OCI-LY7 (cell line): ENCODE measurements around the gene ANXA3. TPM values are rescaled to one million over a fixed set of nuclear protein-coding genes. Genes with fewer than 3 reads are reported as not detected.

ENCODE experiments used
- BruUV-seq: library from RNA; stranded (reverse); fragments of 400-500 nt; replicated peaks from 2 replicates; lab custom pipeline; 2021; lab: Mats Ljungman, UMichigan
- CTCF ChIA-PET: fragments of 300-600 bp; sonication (Branson Sonifier 250); formaldehyde crosslinking; loops from one replicate; lab custom pipeline; 2022; ENCODE audit warnings: antibody characterized with exemption; ENCODE audit not compliant: unreplicated experiment; lab: Charles Lee
- POLR2A ChIA-PET: fragments of 300-600 bp; sonication (Branson Sonifier 250); formaldehyde crosslinking; loops from one replicate; lab custom pipeline; 2022; ENCODE audit warnings: antibody characterized with exemption; lab: Charles Lee
- DNase-seq: peaks from one replicate; pipeline ENCODE4 v3.0.0-alpha.2; 2015; ENCODE audit warnings: low spot score
- H2AFZ ChIP-seq: fragments of 200-600 bp; sonication (generic), shearing (Covaris generic); 2 replicates; pipeline ENCODE4 v1.6.1; 2014; ENCODE audit warnings: mild to moderate bottlenecking, antibody characterized with exemption, low read length, moderate library complexity
- H3K27ac ChIP-seq: fragments of 200-600 bp; sonication (generic); 2 replicates; pipeline ENCODE4 v1.5.1; 2014; ENCODE audit warnings: mixed run types, low read depth, mild to moderate bottlenecking, moderate library complexity, low read length, inconsistent platforms; ENCODE audit not compliant: poor library complexity, severe bottlenecking
- H3K36me3 ChIP-seq: fragments of 200-600 bp; sonication (generic); 2 replicates; pipeline ENCODE4 v1.6.1; 2014; ENCODE audit warnings: mild to moderate bottlenecking, antibody characterized with exemption, low read length, moderate library complexity, mixed read lengths; ENCODE audit not compliant: insufficient read depth
- H3K4me1 ChIP-seq: fragments of 200-600 bp; sonication (generic); 2 replicates; pipeline ENCODE4 v1.5.1; 2014; ENCODE audit warnings: mild to moderate bottlenecking, low read length; ENCODE audit not compliant: insufficient read depth, poor library complexity, severe bottlenecking
- H3K4me2 ChIP-seq: fragments of 200-600 bp; sonication (generic); 2 replicates; pipeline ENCODE4 v1.6.1; 2014; ENCODE audit warnings: mild to moderate bottlenecking, low read length
- H3K4me3 ChIP-seq: fragments of 200-600 bp; sonication (generic); 2 replicates; pipeline ENCODE4 v1.5.1; 2014; ENCODE audit warnings: mild to moderate bottlenecking, low read depth, low read length; ENCODE audit not compliant: poor library complexity, severe bottlenecking
- H3K79me2 ChIP-seq: fragments of 200-600 bp; sonication (generic); 2 replicates; pipeline ENCODE4 v1.6.1; 2016; ENCODE audit warnings: low read depth, mild to moderate bottlenecking, low read length, moderate library complexity, mixed read lengths; ENCODE audit not compliant: insufficient read depth
- H3K9me2 ChIP-seq: fragments of 200-600 bp; sonication (generic); 2 replicates; pipeline ENCODE4 v1.6.1; 2016; ENCODE audit warnings: mild to moderate bottlenecking, low read length, mixed read lengths; ENCODE audit not compliant: insufficient read depth
- H3K9me3 ChIP-seq: fragments of 200-600 bp; sonication (generic); 2 replicates; pipeline ENCODE4 v1.6.1; 2014; ENCODE audit warnings: mild to moderate bottlenecking, mixed run types, low read length, mixed read lengths
- H4K20me1 ChIP-seq: fragments of 200-600 bp; sonication (generic); 2 replicates; pipeline ENCODE4 v1.6.1; 2014; ENCODE audit warnings: mild to moderate bottlenecking, antibody characterized with exemption, low read length, moderate library complexity, mixed read lengths; ENCODE audit not compliant: insufficient read depth
- EZH2phosphoT487 ChIP-seq: fragments of 200-600 bp; sonication (generic); IDR thresholded peaks from 2 replicates; pipeline ENCODE4 v1.6.1; 2018; ENCODE audit warnings: low read depth, borderline replicate concordance, mild to moderate bottlenecking, mixed run types, antibody characterized with exemption, low read length, moderate library complexity, mixed read lengths
- intact Hi-C: fragments of 100-400 bp; cut with micrococcal nuclease; formaldehyde crosslinking; loops from one replicate; pipeline ENCODE4 v1.10.0; 2022; ENCODE audit not compliant: unreplicated experiment
- total RNA-seq, 2 experiments: library from RNA; depleted of rRNA in 1 of 2; stranded (reverse); fragments of >200 nt in 1 of 2; shearing (Covaris generic) in 1 of 2; gene quantifications; 2 replicates each; pipeline ENCODE4 v1.2.3, GENCODE V29; 2014 to 2022
- TF ChIP-seq, protein P1 (sequence below): fragments of 200-600 bp; sonication (generic); conservative IDR thresholded peaks from 2 replicates; pipeline ENCODE4 v1.5.1; 2014; ENCODE audit warnings: mild to moderate bottlenecking, antibody characterized with exemption, low read length, moderate library complexity, mixed read lengths

Gene ANXA3
- total RNA-seq, 2 experiments from 2014 or later = not detected

DNA sequence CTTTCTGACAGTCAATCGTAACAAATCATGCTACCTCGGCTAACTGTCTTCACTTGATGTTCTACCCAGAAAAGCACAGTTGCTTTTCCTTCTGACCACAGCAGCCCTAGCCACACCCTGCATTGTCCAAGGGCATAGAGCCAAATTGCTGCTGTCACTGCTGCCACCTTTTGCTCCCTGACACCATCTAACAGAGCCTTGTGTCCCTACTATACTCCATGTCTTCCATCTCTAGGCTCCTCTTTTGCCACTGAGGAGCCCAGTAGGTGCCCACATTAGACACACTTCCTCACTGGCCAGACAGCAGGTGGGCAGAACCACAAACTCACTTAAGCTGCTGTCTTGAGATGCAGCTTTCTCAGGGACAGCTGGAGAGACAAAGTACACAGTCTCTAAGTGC lies 91.4 kb downstream of the ANXA3 start:
- H3K36me3 ChIP-seq = no peaks in the 10 kb centered on the region
- H3K9me2 ChIP-seq = no peaks in the 10 kb centered on the region
- no peaks in the 10 kb centered on the region for H3K79me2 ChIP-seq
- ChIA-PET POLR2A (interaction anchor here (0.6 to 1.9 kb wide), 7 partner anchors 8 to 137 kb away, joined by 3 to 5 read pairs (median 3); no protein-coding TSS in a partner anchor), CTCF (no interaction called here)
- intact Hi-C loops = no loop called here
- no peak overlapping the region for H3K4me3 ChIP-seq
- no peak overlapping the region; the same call in 1 of the 2 replicates for H2AFZ ChIP-seq
- no TSS peak for BruUV-seq
- DNase-seq = no peak
- no peaks in the 10 kb centered on the region for H4K20me1 ChIP-seq
- TF ChIP-seq, protein P1, sequence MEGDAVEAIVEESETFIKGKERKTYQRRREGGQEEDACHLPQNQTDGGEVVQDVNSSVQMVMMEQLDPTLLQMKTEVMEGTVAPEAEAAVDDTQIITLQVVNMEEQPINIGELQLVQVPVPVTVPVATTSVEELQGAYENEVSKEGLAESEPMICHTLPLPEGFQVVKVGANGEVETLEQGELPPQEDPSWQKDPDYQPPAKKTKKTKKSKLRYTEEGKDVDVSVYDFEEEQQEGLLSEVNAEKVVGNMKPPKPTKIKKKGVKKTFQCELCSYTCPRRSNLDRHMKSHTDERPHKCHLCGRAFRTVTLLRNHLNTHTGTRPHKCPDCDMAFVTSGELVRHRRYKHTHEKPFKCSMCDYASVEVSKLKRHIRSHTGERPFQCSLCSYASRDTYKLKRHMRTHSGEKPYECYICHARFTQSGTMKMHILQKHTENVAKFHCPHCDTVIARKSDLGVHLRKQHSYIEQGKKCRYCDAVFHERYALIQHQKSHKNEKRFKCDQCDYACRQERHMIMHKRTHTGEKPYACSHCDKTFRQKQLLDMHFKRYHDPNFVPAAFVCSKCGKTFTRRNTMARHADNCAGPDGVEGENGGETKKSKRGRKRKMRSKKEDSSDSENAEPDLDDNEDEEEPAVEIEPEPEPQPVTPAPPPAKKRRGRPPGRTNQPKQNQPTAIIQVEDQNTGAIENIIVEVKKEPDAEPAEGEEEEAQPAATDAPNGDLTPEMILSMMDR = no peak
- TF ChIP-seq EZH2phosphoT487 = no peak
- no peak overlapping the region for H3K27ac ChIP-seq
- H3K4me1 ChIP-seq = peaks cover 12% of the 10 kb centered on the region
- no peaks in the 10 kb centered on the region for H3K9me3 ChIP-seq
- H3K4me2 ChIP-seq = no peak overlapping the region

DNA sequence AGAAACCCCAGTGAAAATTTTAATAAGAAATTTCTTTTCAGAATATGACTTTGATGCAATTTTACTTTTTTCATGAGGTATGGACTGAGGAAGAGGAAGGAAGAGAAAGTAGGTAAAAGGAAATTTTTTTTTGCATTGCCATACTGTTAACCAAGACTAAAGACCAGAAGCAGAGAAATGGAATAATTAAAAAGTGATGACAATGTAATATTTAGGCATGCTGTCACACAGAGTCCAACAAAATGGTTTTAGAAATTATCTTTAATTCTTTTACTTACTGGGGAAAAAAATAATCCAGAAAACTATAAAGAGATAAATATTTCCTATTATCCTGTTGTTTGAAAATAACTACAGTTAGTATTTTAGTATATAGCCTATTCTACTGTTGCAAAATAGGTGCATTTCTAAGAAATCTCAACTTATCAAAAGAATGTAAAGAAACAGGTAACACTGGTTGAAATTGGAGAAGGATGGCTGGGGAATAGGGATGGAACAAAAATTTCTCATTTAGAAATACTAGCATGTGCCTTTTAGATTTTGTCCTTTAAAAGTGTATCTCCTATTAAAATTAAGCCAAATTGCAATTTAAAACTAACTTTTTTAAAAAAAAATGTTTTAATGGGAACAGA lies 92.6 kb downstream of the ANXA3 start:
- H2AFZ ChIP-seq = no peak overlapping the region
- H3K9me2 ChIP-seq = no peaks in the 10 kb centered on the region
- no peak overlapping the region for H3K4me3 ChIP-seq
- CTCF ChIA-PET = no interaction called here
- POLR2A ChIA-PET = interaction anchor here (0.6 to 1.3 kb wide), 8 partner anchors 9 to 821 kb away, joined by 3 to 4 read pairs (median 3); no protein-coding TSS in a partner anchor
- no peaks in the 10 kb centered on the region for H4K20me1 ChIP-seq
- no peak overlapping the region for H3K27ac ChIP-seq
- H3K79me2 ChIP-seq = no peaks in the 10 kb centered on the region
- H3K36me3 ChIP-seq = no peaks in the 10 kb centered on the region
- intact Hi-C loops = loop anchor here (1.0 to 2.0 kb wide), 2 partner anchors 31 to 132 kb away; partner anchors contain the start of gene BMP2K
- H3K4me2 ChIP-seq = no peak overlapping the region
- H3K9me3 ChIP-seq = no peaks in the 10 kb centered on the region
- H3K4me1 ChIP-seq = no peaks in the 10 kb centered on the region
- no peak for TF ChIP-seq EZH2phosphoT487
- TF ChIP-seq, protein P1 = no peak
- no TSS peak for BruUV-seq
- no peak for DNase-seq
